H1 (cell line): Measurements from ENCODE around the gene ATPAF1. TPM values are rescaled to one million over a fixed set of nuclear protein-coding genes. Genes with fewer than 3 reads are reported as not detected.

Source experiments
- CTCF ChIA-PET: fragments of 300-600 bp; sonication (Branson Sonifier 250); formaldehyde crosslinking; loops from one replicate; lab custom pipeline; 2021; ENCODE audit not compliant: partially characterized antibody; lab: Charles Lee
- POLR2A ChIA-PET: fragments of 300-600 bp; sonication (Branson Sonifier 250); formaldehyde crosslinking; loops from one replicate; lab custom pipeline; 2021; ENCODE audit warnings: inconsistent platforms; ENCODE audit not compliant: partially characterized antibody; lab: Charles Lee
- DNase-seq, 2 experiments: peaks; one replicate each; pipeline versions ENCODE4 v3.0.0 to v3.0.0-alpha.2; 2010 to 2022; ENCODE audit warnings: low spot score in 2 of 2, low read depth in 1 of 2, mixed read lengths in 1 of 2
- FAIRE-seq: peaks from 2 replicates; lab custom pipeline; 2011; peaks lifted over from hg19 to GRCh38; lab: Jason Lieb, UNC
- H2AFZ ChIP-seq: 2 replicates; pipeline ENCODE4 v1.8.1; 2012; ENCODE audit warnings: low read length, inconsistent platforms
- H2AK5ac ChIP-seq: 2 replicates; pipeline ENCODE4 v1.6.1; 2013; ENCODE audit warnings: low read depth, low read length
- H2BK120ac ChIP-seq: replicated peaks from 2 replicates; pipeline ENCODE3; 2013; ENCODE audit warnings: low read depth, low read length, inconsistent platforms
- H2BK12ac ChIP-seq: 2 replicates; pipeline ENCODE4 v1.6.1; 2013; ENCODE audit warnings: low read depth, low read length
- H2BK15ac ChIP-seq: 2 replicates; pipeline ENCODE4 v1.6.1; 2013; ENCODE audit warnings: low read length
- H2BK20ac ChIP-seq: 2 replicates; pipeline ENCODE4 v1.6.1; 2013; ENCODE audit warnings: low read length
- H2BK5ac ChIP-seq: 2 replicates; pipeline ENCODE4 v1.6.1; 2013; ENCODE audit warnings: low read depth, low read length
- H3K14ac ChIP-seq: 2 replicates; pipeline ENCODE4 v1.6.1; 2013; ENCODE audit warnings: inconsistent platforms; ENCODE audit not compliant: insufficient read length
- H3K18ac ChIP-seq: 2 replicates; pipeline ENCODE4 v1.6.1; 2013; ENCODE audit warnings: low read length; ENCODE audit errors: extremely low read depth
- H3K23ac ChIP-seq: 2 replicates; pipeline ENCODE4 v1.6.1; 2013; ENCODE audit warnings: inconsistent platforms; ENCODE audit not compliant: insufficient read length
- H3K23me2 ChIP-seq: 2 replicates; pipeline ENCODE4 v1.6.1; 2013; ENCODE audit warnings: low read depth, low read length
- H3K27ac ChIP-seq: 2 replicates; pipeline ENCODE4 v1.6.1; 2011; ENCODE audit warnings: low read depth, low read length, inconsistent platforms
- H3K27me3 ChIP-seq, 4 experiments: replicated peaks in 1 of 4; 1 replicate in 1 of 4; 2 replicates in 3 of 4; pipeline versions ENCODE4 v1.6.1 to v1.8.1; 2011 to 2013; ENCODE audit warnings: low read length in 3 of 4, mild to moderate bottlenecking in 3 of 4, inconsistent platforms in 2 of 4, mixed read lengths in 2 of 4, moderate library complexity in 1 of 4; ENCODE audit not compliant: control insufficient read depth in 3 of 4, insufficient read depth in 3 of 4; ENCODE audit errors: extremely low read depth in 1 of 4
- H3K36me3 ChIP-seq, 4 experiments: 2 replicates each; pipeline versions ENCODE4 v1.6.1 to v1.8.1; 2011 to 2013; ENCODE audit warnings: mild to moderate bottlenecking in 4 of 4, low read length in 3 of 4, moderate library complexity in 2 of 4, control low read depth in 1 of 4, inconsistent platforms in 1 of 4; ENCODE audit not compliant: insufficient read depth in 4 of 4, control insufficient read depth in 2 of 4
- H3K4ac ChIP-seq: replicated peaks from 2 replicates; pipeline ENCODE3; 2013; ENCODE audit warnings: low read length, low read depth, mixed read lengths, inconsistent platforms; ENCODE audit not compliant: insufficient read length
- H3K4me1 ChIP-seq, 4 experiments: replicated peaks in 1 of 4; 1 replicate in 1 of 4; 2 replicates in 3 of 4; pipeline versions ENCODE4 v1.6.1 to v1.8.1; 2011 to 2013; ENCODE audit warnings: low read length in 3 of 4, inconsistent platforms in 2 of 4, mixed read lengths in 1 of 4; ENCODE audit not compliant: insufficient read depth in 4 of 4, control insufficient read depth in 3 of 4
- H3K4me2 ChIP-seq, 2 experiments: 2 replicates each; pipeline versions ENCODE4 v1.6.1 to v1.8.1; 2011 to 2013; ENCODE audit warnings: low read depth in 2 of 2, low read length in 2 of 2, control low read depth in 1 of 2, inconsistent platforms in 1 of 2, mild to moderate bottlenecking in 1 of 2; ENCODE audit not compliant: insufficient read depth in 1 of 2
- H3K4me3 ChIP-seq, 4 experiments: fragments of 200-600, 300-600 bp in 1 of 4; sonication (generic), shearing (Covaris generic), sonication (Bioruptor Twin) in 1 of 4; 2 replicates each; pipeline versions ENCODE4 v1.5.1 to v1.8.1; 2011 to 2016; ENCODE audit warnings: low read length in 4 of 4, low read depth in 3 of 4, control low read depth in 2 of 4, inconsistent platforms in 2 of 4, mild to moderate bottlenecking in 2 of 4, mixed read lengths in 1 of 4, moderate library complexity in 1 of 4; ENCODE audit not compliant: insufficient read depth in 2 of 4; ENCODE audit errors: extremely low read depth in 1 of 4
- H3K56ac ChIP-seq: replicated peaks from 2 replicates; pipeline ENCODE3; 2013; ENCODE audit warnings: low read depth, mild to moderate bottlenecking, mixed read lengths, low read length, inconsistent platforms; ENCODE audit not compliant: insufficient read length
- H3K79me1 ChIP-seq: 2 replicates; pipeline ENCODE4 v1.6.1; 2013; ENCODE audit warnings: low read depth, low read length, control low read depth
- H3K79me2 ChIP-seq, 2 experiments: 2 replicates each; pipeline versions ENCODE4 v1.6.1 to v1.8.1; 2012 to 2013; ENCODE audit warnings: low read length in 2 of 2, mild to moderate bottlenecking in 2 of 2, inconsistent platforms in 1 of 2; ENCODE audit not compliant: insufficient read depth in 2 of 2, control insufficient read depth in 1 of 2
- H3K9ac ChIP-seq, 4 experiments: replicated peaks in 1 of 4; 1 replicate in 1 of 4; 2 replicates in 3 of 4; pipeline versions ENCODE4 v1.6.1 to v1.8.1; 2011 to 2013; ENCODE audit warnings: low read depth in 3 of 4, low read length in 3 of 4, control low read depth in 2 of 4, mild to moderate bottlenecking in 2 of 4, moderate library complexity in 2 of 4, inconsistent platforms in 1 of 4; ENCODE audit errors: extremely low read depth in 1 of 4
- H3K9me3 ChIP-seq, 2 experiments: 2 replicates each; pipeline versions ENCODE4 v1.6.1 to v1.8.1; 2012 to 2013; ENCODE audit warnings: mild to moderate bottlenecking in 2 of 2, moderate library complexity in 2 of 2, control low read depth in 1 of 2, inconsistent platforms in 1 of 2, low read depth in 1 of 2, low read length in 1 of 2, mixed read lengths in 1 of 2; ENCODE audit not compliant: insufficient read depth in 2 of 2
- H4K20me1 ChIP-seq, 2 experiments: replicated peaks in 1 of 2; 2 replicates each; pipeline versions ENCODE3 to v1.8.1; 2011 to 2013; ENCODE audit warnings: inconsistent platforms in 2 of 2, low read length in 2 of 2, mild to moderate bottlenecking in 1 of 2; ENCODE audit not compliant: insufficient read depth in 2 of 2, control insufficient read depth in 1 of 2
- H4K5ac ChIP-seq: 2 replicates; pipeline ENCODE4 v1.6.1; 2013; ENCODE audit warnings: low read length, low read depth, mixed read lengths, inconsistent platforms; ENCODE audit not compliant: insufficient read length
- H4K8ac ChIP-seq: 2 replicates; pipeline ENCODE4 v1.8.0; 2013; ENCODE audit warnings: mild to moderate bottlenecking, moderate library complexity, low read length, inconsistent platforms; ENCODE audit not compliant: insufficient read depth; ENCODE audit errors: extremely low read depth
- H4K91ac ChIP-seq: replicated peaks from 2 replicates; pipeline ENCODE3; 2013; ENCODE audit warnings: low read length, mixed read lengths, inconsistent platforms; ENCODE audit not compliant: insufficient read length
- CHD2 ChIP-seq: IDR thresholded peaks from 2 replicates; pipeline ENCODE4 v1.6.1; 2012; ENCODE audit warnings: low read length, improper control_type of control experiment
- CREB1 ChIP-seq: IDR thresholded peaks from 2 replicates; pipeline ENCODE4 v1.6.1; 2012; ENCODE audit warnings: inconsistent platforms
- CTBP2 ChIP-seq: IDR thresholded peaks from 2 replicates; pipeline ENCODE4 v1.7.0; 2011; ENCODE audit warnings: borderline replicate concordance, mild to moderate bottlenecking, moderate library complexity, mixed read lengths, low read length; ENCODE audit not compliant: insufficient read depth, insufficient read length
- NRF1 ChIP-seq: IDR thresholded peaks from 2 replicates; pipeline ENCODE4 v1.6.1; 2011; ENCODE audit warnings: mild to moderate bottlenecking, low read depth, low read length, improper control_type of control experiment
- PHF8 ChIP-seq: fragments of 200-600 bp; sonication (generic); conservative IDR thresholded peaks from 2 replicates; pipeline ENCODE4 v1.7.1; 2012; ENCODE audit warnings: low read depth, mild to moderate bottlenecking, inconsistent platforms, low read length, moderate library complexity
- RNF2 ChIP-seq: fragments of 200-900, 300-1000 bp; sonication (generic); IDR thresholded peaks from 2 replicates; pipeline ENCODE4 v1.7.1; 2016; ENCODE audit warnings: borderline replicate concordance, low read depth, mild to moderate bottlenecking, antibody characterized with exemption, low read length; ENCODE audit not compliant: poor library complexity, severe bottlenecking; ENCODE audit errors: missing control alignments
- SAP30 ChIP-seq: fragments of 300-600 bp; sonication (generic); IDR thresholded peaks from 2 replicates; pipeline ENCODE4 v1.7.1; 2012; ENCODE audit warnings: low read length, moderate library complexity, mild to moderate bottlenecking, inconsistent platforms; ENCODE audit not compliant: insufficient read depth, insufficient replicate concordance
- TAF1 ChIP-seq: IDR thresholded peaks from 2 replicates; pipeline ENCODE4 v1.6.1; 2011; ENCODE audit warnings: mild to moderate bottlenecking, low read depth, low read length
- WGBS, 2 experiments: shearing (Covaris generic) in 1 of 2; methylation state at CpG; one replicate each; pipeline versions ENCODE4 v1.1.6 to v1.1.7; 2013 to 2015; ENCODE audit warnings: low lambda C conversion rate in 2 of 2, mixed read lengths in 2 of 2, inconsistent platforms in 1 of 2, low coverage in 1 of 2, missing lambda C conversion rate in 1 of 2; ENCODE audit not compliant: insufficient replicate concordance in 2 of 2, insufficient coverage in 1 of 2, insufficient read length in 1 of 2; ENCODE audit errors: extremely low coverage in 1 of 2, missing lambda C conversion rate in 1 of 2; 5-methylcytosine and 5-hydroxymethylcytosine counted together
- polyA plus RNA-seq, 7 experiments: library from polyadenylated mRNA; depleted of rRNA in 3 of 7; stranded (reverse) in 5 of 7; unstranded in 2 of 7; fragments of >200 nt in 5 of 7; fragments of 200-250 nt in 2 of 7; gene quantifications; 1 replicate in 5 of 7; 2 replicates in 1 of 7; 4 replicates in 1 of 7; pipeline versions ENCODE4 v1.2.1 to v1.2.3, GENCODE V29; 2011 to 2013; ENCODE audit warnings: missing spikeins in 2 of 7, mixed read lengths in 2 of 7
- total RNA-seq: library from RNA; stranded (reverse); fragmentation: NEBNext Ultra II Directional; extraction: Animal tissue kit (Norgen Biotek cat#: 25700); gene quantifications from 2 replicates; pipeline ENCODE4 v1.2.1, GENCODE V29; 2021

Gene ATPAF1
- total and polyA plus RNA-seq, 2 of the 8 experiments (the other 6 are each of a cell fraction or from before 2014, with no cell fraction given), result 46.7 to 55.9 TPM

GRCh38 chr1:46596036-46596435 lies 72.1 kb downstream of the ATPAF1 start:
- H2BK5ac ChIP-seq, result no peak overlapping the region
- H3K14ac ChIP-seq, result no peak overlapping the region
- H3K18ac ChIP-seq, result no peak overlapping the region
- no peak overlapping the region for H3K4me2 ChIP-seq
- H2BK120ac ChIP-seq, result no peak overlapping the region
- DNase-seq (no peak), FAIRE-seq (no peak)
- no peak overlapping the region for H3K23ac ChIP-seq
- POLR2A ChIA-PET, result interaction anchor here (1.2 to 2.6 kb wide), 2 partner anchors 9 to 10 kb away, joined by 3 to 7 read pairs; partner anchors contain the start of gene MKNK1
- H3K27me3 ChIP-seq, result no peaks in the 10 kb centered on the region
- no peak overlapping the region for H3K27ac ChIP-seq
- no peak overlapping the region for H2BK12ac ChIP-seq
- no peaks in the 10 kb centered on the region for H3K4me1 ChIP-seq
- H2AK5ac ChIP-seq, result no peak overlapping the region
- CTCF ChIA-PET, result interaction anchor here (0.6 to 1.8 kb wide), 3 partner anchors 12 to 1633 kb away, joined by 3 to 4 read pairs (median 3); no protein-coding TSS in a partner anchor
- peaks cover 3% of the 10 kb centered on the region; the same call in 1 of the 2 replicates for H3K79me1 ChIP-seq
- H3K36me3 ChIP-seq, result no peaks in the 10 kb centered on the region; a peak in 2 of 8 replicates
- H3K4ac ChIP-seq, result no peak overlapping the region
- H4K91ac ChIP-seq, result no peak overlapping the region
- H4K8ac ChIP-seq, result no peak overlapping the region
- WGBS, 2 experiments, result 100% methylated on average over 1 of the region's 1 CpG; no CpG with 5 or more reads in 1 of the 2 experiments
- H4K5ac ChIP-seq, result no peak overlapping the region
- H3K56ac ChIP-seq, result no peak overlapping the region
- no peaks in the 10 kb centered on the region for H3K79me2 ChIP-seq
- H2AFZ ChIP-seq, result no peak overlapping the region
- no peak overlapping the region for H3K4me3 ChIP-seq
- no peak overlapping the region for H2BK15ac ChIP-seq
- no peak overlapping the region for H3K9ac ChIP-seq
- no peaks in the 10 kb centered on the region for H3K9me3 ChIP-seq
- H4K20me1 ChIP-seq, result no peaks in the 10 kb centered on the region
- no peaks in the 10 kb centered on the region; the same call in 1 of the 2 replicates for H3K23me2 ChIP-seq
- no peak overlapping the region for H2BK20ac ChIP-seq
- TF ChIP-seq CREB1, result no peak
- TF ChIP-seq CTBP2, result no peak
- TF ChIP-seq PHF8, result no peak
- no peak for TF ChIP-seq RNF2
- no peak for TF ChIP-seq SAP30
- TF ChIP-seq TAF1, result no peak
- no peak for TF ChIP-seq CHD2
- no peak for TF ChIP-seq NRF1
